Measurements from ENCODE around the gene CADPS2.

DNA sequence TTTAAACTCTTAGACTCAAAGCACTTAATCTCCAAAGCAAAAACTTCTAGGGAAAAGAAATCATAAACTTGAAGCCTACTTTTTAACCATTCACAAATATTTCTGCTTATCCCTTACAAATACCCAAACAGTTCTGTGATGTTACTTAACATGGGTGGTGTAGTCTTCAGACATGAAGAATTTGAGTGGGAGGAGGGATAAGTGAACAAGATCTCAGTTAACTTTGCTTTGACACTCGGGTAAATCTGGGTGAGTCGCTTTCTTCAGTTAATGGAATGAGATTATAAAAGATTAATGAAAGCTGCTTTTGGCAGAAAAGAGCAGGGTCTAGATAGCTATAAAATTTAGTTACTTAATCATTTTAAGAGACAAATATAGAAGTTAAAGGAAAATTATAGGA, 234.8 kb downstream of the CADPS2 start:
- TF ChIP-seq, protein P1, sequence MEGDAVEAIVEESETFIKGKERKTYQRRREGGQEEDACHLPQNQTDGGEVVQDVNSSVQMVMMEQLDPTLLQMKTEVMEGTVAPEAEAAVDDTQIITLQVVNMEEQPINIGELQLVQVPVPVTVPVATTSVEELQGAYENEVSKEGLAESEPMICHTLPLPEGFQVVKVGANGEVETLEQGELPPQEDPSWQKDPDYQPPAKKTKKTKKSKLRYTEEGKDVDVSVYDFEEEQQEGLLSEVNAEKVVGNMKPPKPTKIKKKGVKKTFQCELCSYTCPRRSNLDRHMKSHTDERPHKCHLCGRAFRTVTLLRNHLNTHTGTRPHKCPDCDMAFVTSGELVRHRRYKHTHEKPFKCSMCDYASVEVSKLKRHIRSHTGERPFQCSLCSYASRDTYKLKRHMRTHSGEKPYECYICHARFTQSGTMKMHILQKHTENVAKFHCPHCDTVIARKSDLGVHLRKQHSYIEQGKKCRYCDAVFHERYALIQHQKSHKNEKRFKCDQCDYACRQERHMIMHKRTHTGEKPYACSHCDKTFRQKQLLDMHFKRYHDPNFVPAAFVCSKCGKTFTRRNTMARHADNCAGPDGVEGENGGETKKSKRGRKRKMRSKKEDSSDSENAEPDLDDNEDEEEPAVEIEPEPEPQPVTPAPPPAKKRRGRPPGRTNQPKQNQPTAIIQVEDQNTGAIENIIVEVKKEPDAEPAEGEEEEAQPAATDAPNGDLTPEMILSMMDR (conservative IDR thresholded peaks at IDR 0.05; ENCODE audit: low read length), result no peak
- TF ChIP-seq EZH2phosphoT487 (IDR thresholded peaks at IDR 0.05; ENCODE audit: borderline replicate concordance), result no peak

All from Loucy (cell line).